ENCODE measurements around the gene ZNF385D. TPM values are rescaled to one million over a fixed set of nuclear protein-coding genes. Genes with fewer than 3 reads are reported as not detected.

ZNF385D gene
- total RNA-seq, 2 donors from 2014 or later, result 1.5 to 2.6 TPM

DNA sequence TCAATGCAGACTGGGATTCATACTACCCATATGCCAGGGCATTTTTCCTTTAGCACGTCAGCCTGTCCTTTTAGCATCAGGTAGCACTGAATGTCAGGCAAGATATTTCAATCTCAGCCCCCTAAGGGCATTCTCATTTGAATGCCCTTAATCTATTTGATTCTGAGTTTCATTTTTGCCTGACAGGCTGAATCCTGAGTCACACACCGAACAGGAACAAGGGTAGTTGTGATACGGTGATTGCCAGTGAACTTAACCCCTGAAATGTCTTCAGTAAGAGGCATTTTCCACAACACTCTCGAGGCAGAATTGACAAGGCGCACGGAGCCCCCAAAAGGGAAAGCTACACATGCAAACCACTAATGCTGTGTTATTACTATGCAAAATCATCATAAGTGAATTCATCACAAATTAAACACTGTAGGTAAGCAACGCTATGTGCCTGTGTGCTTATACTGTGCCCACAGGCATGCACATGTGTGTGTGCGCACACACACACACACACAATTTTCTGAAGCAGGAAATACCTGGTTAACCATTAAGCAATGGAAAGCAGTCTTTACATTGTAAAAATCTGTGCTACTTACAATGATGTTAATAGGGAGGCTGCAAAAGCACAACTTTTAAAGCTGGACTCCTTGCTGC is 130.4 kb downstream of the ZNF385D start:
- intact Hi-C loops (cut with DNase I), result no loop called here
- no peak overlapping the region for H3K27ac ChIP-seq
- no peaks in the 10 kb centered on the region for H3K9me3 ChIP-seq
- H3K4me1 ChIP-seq, result no peaks in the 10 kb centered on the region
- H3K27me3 ChIP-seq, result no peaks in the 10 kb centered on the region
- no peak overlapping the region for H3K4me3 ChIP-seq
- TF ChIP-seq, protein P1, sequence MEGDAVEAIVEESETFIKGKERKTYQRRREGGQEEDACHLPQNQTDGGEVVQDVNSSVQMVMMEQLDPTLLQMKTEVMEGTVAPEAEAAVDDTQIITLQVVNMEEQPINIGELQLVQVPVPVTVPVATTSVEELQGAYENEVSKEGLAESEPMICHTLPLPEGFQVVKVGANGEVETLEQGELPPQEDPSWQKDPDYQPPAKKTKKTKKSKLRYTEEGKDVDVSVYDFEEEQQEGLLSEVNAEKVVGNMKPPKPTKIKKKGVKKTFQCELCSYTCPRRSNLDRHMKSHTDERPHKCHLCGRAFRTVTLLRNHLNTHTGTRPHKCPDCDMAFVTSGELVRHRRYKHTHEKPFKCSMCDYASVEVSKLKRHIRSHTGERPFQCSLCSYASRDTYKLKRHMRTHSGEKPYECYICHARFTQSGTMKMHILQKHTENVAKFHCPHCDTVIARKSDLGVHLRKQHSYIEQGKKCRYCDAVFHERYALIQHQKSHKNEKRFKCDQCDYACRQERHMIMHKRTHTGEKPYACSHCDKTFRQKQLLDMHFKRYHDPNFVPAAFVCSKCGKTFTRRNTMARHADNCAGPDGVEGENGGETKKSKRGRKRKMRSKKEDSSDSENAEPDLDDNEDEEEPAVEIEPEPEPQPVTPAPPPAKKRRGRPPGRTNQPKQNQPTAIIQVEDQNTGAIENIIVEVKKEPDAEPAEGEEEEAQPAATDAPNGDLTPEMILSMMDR (IDR thresholded peaks at IDR 0.05), result no peak
- no peak for DNase-seq
- H3K9ac ChIP-seq (ENCODE audit: low read depth in 2 of 2, low read length in 2 of 2), result no peak overlapping the region
- H3K36me3 ChIP-seq, result no peaks in the 10 kb centered on the region

DNA sequence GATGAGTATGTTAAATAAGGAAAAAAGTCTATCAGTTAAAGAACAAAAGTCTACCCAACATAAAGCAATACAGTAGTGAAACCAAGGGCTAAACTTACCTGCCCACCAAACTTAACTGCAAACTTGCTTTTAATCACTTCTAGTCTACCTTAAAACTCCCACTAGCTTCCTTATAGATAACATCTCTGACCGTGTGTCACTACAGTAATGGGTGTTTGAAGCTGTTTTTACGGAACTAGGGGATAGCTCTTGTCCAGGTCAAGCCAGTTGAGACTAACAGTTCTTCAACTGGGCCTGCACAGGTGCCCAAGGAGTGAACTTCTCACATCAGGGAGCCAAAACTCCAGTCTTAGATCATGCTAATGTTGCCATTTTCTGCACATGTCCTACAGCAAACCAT is 132.3 kb downstream of the ZNF385D start:
- Histone ChIP-seq H3K4me1 (no peaks in the 10 kb centered on the region), H3K9ac (ENCODE audit: low read depth in 2 of 2, low read length in 2 of 2) (no peak overlapping the region), H3K36me3 (no peaks in the 10 kb centered on the region), H3K27ac (no peak overlapping the region), H3K9me3 (no peaks in the 10 kb centered on the region), H3K27me3 (no peaks in the 10 kb centered on the region), H3K4me3 (no peak overlapping the region)
- intact Hi-C loops (cut with DNase I), result no loop called here
- TF ChIP-seq, protein P1 (IDR thresholded peaks at IDR 0.05), result no peak
- no peak for DNase-seq

DNA sequence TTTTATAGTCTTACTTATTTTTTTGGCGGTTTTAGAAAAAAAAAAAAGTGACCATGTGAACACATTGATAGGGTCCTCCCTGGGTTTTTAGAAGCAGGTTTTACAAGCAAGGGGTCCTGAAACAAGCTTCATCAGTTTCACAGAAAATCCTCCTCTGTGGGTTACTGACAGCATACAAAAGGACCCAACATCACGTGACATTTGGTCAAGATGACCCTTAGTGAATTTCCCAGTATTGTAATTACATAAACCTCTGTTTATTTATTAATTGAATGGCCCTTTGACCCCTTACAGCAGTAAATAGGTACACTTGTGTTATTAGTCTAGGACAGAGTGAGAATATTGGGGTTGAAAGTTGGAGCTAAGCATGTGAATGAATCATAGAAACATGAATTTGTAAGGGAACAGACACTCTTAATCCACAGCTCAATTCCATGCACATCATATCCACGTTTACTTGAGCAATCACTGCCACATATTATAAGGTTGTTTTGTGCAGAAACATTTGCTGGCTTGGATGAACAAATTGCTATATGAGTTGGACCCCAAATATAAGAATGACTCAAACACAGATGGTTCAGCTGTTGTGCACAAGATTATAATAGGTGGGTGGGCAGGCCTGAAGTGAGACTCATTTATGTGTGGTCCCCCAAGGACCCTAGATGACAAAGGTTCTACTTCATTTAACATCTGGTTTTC is 137.5 kb downstream of the ZNF385D start:
- intact Hi-C loops (cut with DNase I), result no loop called here
- H3K9ac ChIP-seq (ENCODE audit: low read depth in 2 of 2, low read length in 2 of 2), result no peak overlapping the region

DNA sequence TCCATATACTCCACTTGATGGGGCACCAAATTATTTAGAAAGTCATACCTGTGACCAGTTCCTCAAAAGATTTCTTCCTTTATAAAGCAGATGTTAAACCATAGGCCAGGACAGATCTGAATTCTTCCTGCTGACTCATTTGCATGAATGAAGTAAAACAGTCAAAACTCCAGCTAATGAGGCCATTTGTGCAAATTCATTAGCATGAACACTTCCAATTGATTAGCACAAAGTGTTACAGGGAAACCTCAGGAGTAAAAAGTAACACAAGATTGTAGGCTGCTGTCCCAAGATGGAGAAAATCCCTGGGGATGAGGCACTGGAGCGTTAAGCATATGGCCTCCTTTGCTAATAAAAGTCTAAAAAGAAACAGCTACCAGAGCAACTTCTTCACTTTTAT is 149.8 kb downstream of the ZNF385D start:
- DNase-seq, result no peak
- no peak overlapping the region for H3K9ac ChIP-seq (ENCODE audit: low read depth in 2 of 2, low read length in 2 of 2)
- H3K9me3 ChIP-seq, result no peaks in the 10 kb centered on the region
- no peaks in the 10 kb centered on the region for H3K36me3 ChIP-seq
- no peaks in the 10 kb centered on the region for H3K27me3 ChIP-seq
- intact Hi-C loops (cut with DNase I), result no loop called here
- no peak overlapping the region for H3K27ac ChIP-seq
- H3K4me3 ChIP-seq, result no peak overlapping the region
- H3K4me1 ChIP-seq, result no peaks in the 10 kb centered on the region
- TF ChIP-seq, protein P1 (IDR thresholded peaks at IDR 0.05), result no peak

More for the DNA sequence above, 137.5 kb downstream of the ZNF385D start:
- Histone ChIP-seq H3K27me3 (no peaks in the 10 kb centered on the region), H3K4me1 (no peaks in the 10 kb centered on the region), H3K9me3 (no peaks in the 10 kb centered on the region), H3K4me3 (no peak overlapping the region), H3K36me3 (no peaks in the 10 kb centered on the region), H3K27ac (no peak overlapping the region)
- no peak for DNase-seq
- TF ChIP-seq, protein P1 (IDR thresholded peaks at IDR 0.05), result no peak

DNA sequence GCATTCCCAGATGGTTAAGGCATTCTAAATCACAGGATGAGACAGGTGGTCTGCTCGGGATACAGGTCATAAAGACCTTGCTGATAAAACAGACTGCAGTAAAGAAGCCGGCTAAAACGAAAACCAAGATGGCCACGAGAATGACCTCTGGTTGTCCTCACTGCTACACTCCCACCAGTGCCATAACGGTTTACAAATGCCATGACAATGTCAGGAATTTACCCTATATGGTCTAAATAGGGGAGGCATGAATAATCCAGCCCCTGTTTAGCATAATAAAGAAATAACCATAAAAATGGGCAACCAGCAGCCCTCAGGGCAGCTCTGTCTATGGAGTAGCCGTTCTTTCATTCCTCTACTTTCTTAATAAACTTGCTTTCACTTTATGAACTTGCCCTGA is 151.1 kb downstream of the ZNF385D start:
- Histone ChIP-seq H3K9me3 (no peaks in the 10 kb centered on the region), H3K36me3 (no peaks in the 10 kb centered on the region), H3K9ac (ENCODE audit: low read depth in 2 of 2, low read length in 2 of 2) (no peak overlapping the region), H3K4me1 (no peaks in the 10 kb centered on the region), H3K27me3 (no peaks in the 10 kb centered on the region), H3K4me3 (no peak overlapping the region), H3K27ac (no peak overlapping the region)
- DNase-seq, result no peak
- intact Hi-C loops (cut with DNase I), result no loop called here
- TF ChIP-seq, protein P1 (IDR thresholded peaks at IDR 0.05), result no peak

Measured in colonic mucosa (tissue), 4 donors.